Endothelial cell of umbilical vein (primary cell): ENCODE measurements around the gene PAFAH2. TPM values are rescaled to one million over a fixed set of nuclear protein-coding genes. Genes with fewer than 3 reads are reported as not detected.

Experiments used
- BruUV-seq: library from RNA; stranded (reverse); fragments of 400-500 nt; replicated peaks from 2 replicates; lab custom pipeline; 2021; lab: Mats Ljungman, UMichigan
- CTCF ChIA-PET: fragments of 300-600, 350-600 bp; sonication (Branson Sonifier 250); formaldehyde crosslinking; loops from one replicate; lab custom pipeline; 2021; ENCODE audit warnings: antibody characterized with exemption, inconsistent platforms; lab: Charles Lee
- POLR2A ChIA-PET: fragments of 300-600, 350-600 bp; sonication (Branson Sonifier 250); formaldehyde crosslinking; loops from one replicate; lab custom pipeline; 2021; ENCODE audit warnings: antibody characterized with exemption, inconsistent platforms; lab: Charles Lee
- DNase-seq: peaks from one replicate; pipeline ENCODE4 v3.0.0-alpha.2; 2011; ENCODE audit warnings: low read depth, low spot score
- FAIRE-seq: peaks from 2 replicates; lab custom pipeline; 2011; peaks lifted over from hg19 to GRCh38; lab: Jason Lieb, UNC
- H2AFZ ChIP-seq: 2 replicates; pipeline ENCODE4 v1.6.0; 2012; ENCODE audit warnings: low read depth, low read length, control low read depth, inconsistent platforms
- H3K27ac ChIP-seq: 2 replicates; pipeline ENCODE4 v1.5.1; 2011; ENCODE audit warnings: low read depth, mild to moderate bottlenecking, control low read depth, low read length, moderate library complexity; ENCODE audit not compliant: insufficient read depth
- H3K27me3 ChIP-seq, 2 experiments: 2 replicates each; pipeline versions ENCODE4 v1.6.0 to v1.6.1; 2011; ENCODE audit warnings: low read length in 2 of 2, mixed read lengths in 1 of 2; ENCODE audit not compliant: control insufficient read depth in 2 of 2, insufficient read depth in 2 of 2
- H3K36me3 ChIP-seq, 2 experiments: 2 replicates in 1 of 2; 3 replicates in 1 of 2; pipeline ENCODE4 v1.5.1; 2011; ENCODE audit warnings: low read length in 2 of 2, mild to moderate bottlenecking in 1 of 2, moderate library complexity in 1 of 2; ENCODE audit not compliant: control insufficient read depth in 2 of 2, insufficient read depth in 2 of 2; ENCODE audit errors: extremely low read depth in 1 of 2
- H3K4me1 ChIP-seq: 3 replicates; pipeline ENCODE4 v1.5.1; 2011; ENCODE audit warnings: mild to moderate bottlenecking, low read length; ENCODE audit not compliant: control insufficient read depth, insufficient read depth; ENCODE audit errors: extremely low read depth
- H3K4me2 ChIP-seq: 2 replicates; pipeline ENCODE4 v1.6.1; 2011; ENCODE audit warnings: low read length, control low read depth, mixed read lengths; ENCODE audit not compliant: insufficient read depth
- H3K4me3 ChIP-seq, 3 experiments: fragments of 200-600 bp in 1 of 3; sonication (generic), shearing (Covaris generic) in 1 of 3; replicated peaks in 1 of 3; 2 replicates each; pipeline ENCODE4 v1.5.1; 2011 to 2016; ENCODE audit warnings: control low read depth in 3 of 3, low read length in 3 of 3, mild to moderate bottlenecking in 2 of 3, inconsistent platforms in 1 of 3, low read depth in 1 of 3, moderate library complexity in 1 of 3; ENCODE audit not compliant: insufficient read depth in 1 of 3
- H3K79me2 ChIP-seq: 2 replicates; pipeline ENCODE4 v1.6.0; 2012; ENCODE audit warnings: low read length, inconsistent platforms; ENCODE audit not compliant: control insufficient read depth, insufficient read depth
- H3K9ac ChIP-seq: replicated peaks from 2 replicates; pipeline ENCODE3; 2011; ENCODE audit warnings: low read length, control low read depth; ENCODE audit not compliant: insufficient read depth; ENCODE audit errors: extremely low read depth
- H3K9me1 ChIP-seq: replicated peaks from 3 replicates; pipeline ENCODE4 v1.6.0; 2011; ENCODE audit warnings: mild to moderate bottlenecking, low read length; ENCODE audit not compliant: control insufficient read depth, insufficient read depth; ENCODE audit errors: extremely low read depth
- H3K9me3 ChIP-seq: replicated peaks from 2 replicates; pipeline ENCODE4 v1.5.1; 2012; ENCODE audit warnings: low read length, inconsistent platforms; ENCODE audit not compliant: control insufficient read depth, insufficient read depth
- H4K20me1 ChIP-seq: replicated peaks from 2 replicates; pipeline ENCODE3; 2011; ENCODE audit warnings: mild to moderate bottlenecking, low read length; ENCODE audit not compliant: control insufficient read depth, insufficient read depth; ENCODE audit errors: extremely low read depth
- CTCF ChIP-seq, 2 donors: IDR thresholded peaks; 1 replicate in 1 of 2; 2 replicates in 1 of 2; pipeline ENCODE4 v1.5.1; 2011; ENCODE audit warnings: low read length in 2 of 2, mild to moderate bottlenecking in 2 of 2, moderate library complexity in 2 of 2, control low read depth in 1 of 2, inconsistent platforms in 1 of 2, low read depth in 1 of 2; ENCODE audit not compliant: insufficient read depth in 1 of 2; ENCODE audit errors: extremely low read depth in 1 of 2
- EZH2 ChIP-seq: IDR thresholded peaks from 2 replicates; pipeline ENCODE4 v1.6.1; 2012; ENCODE audit warnings: borderline replicate concordance, low read depth, mild to moderate bottlenecking, moderate library complexity, low read length, inconsistent platforms; ENCODE audit not compliant: severe bottlenecking
- FOS ChIP-seq: IDR thresholded peaks from 2 replicates; pipeline ENCODE4 v1.6.1; 2011; ENCODE audit warnings: mild to moderate bottlenecking, low read length, moderate library complexity, borderline replicate concordance; ENCODE audit not compliant: insufficient read depth
- GATA2 ChIP-seq: IDR thresholded peaks from 2 replicates; pipeline ENCODE4 v1.7.0; 2011; ENCODE audit warnings: low read depth, mild to moderate bottlenecking, moderate library complexity, mixed read lengths, low read length; ENCODE audit not compliant: insufficient read length, insufficient read depth
- JUN ChIP-seq: IDR thresholded peaks from 2 replicates; pipeline ENCODE4 v1.6.1; 2011; ENCODE audit warnings: borderline replicate concordance, low read depth; ENCODE audit not compliant: insufficient read length, insufficient read depth
- POLR2A ChIP-seq: IDR thresholded peaks from 2 replicates; pipeline ENCODE4 v1.6.1; 2012; ENCODE audit warnings: low read depth, mild to moderate bottlenecking, control low read depth, low read length
- POLR2AphosphoS5 ChIP-seq: IDR thresholded peaks from 2 replicates; pipeline ENCODE4 v1.6.1; 2012; ENCODE audit warnings: low read depth, mild to moderate bottlenecking, control low read depth, low read length, moderate library complexity; ENCODE audit not compliant: insufficient read depth
- dilution Hi-C: fragments of 300-500 bp; cut with MboI; formaldehyde crosslinking; loops from one replicate; pipeline ENCODE4 v1.15.0; 2019; ENCODE audit warnings: low sequenced_read_pairs; ENCODE audit not compliant: extremely low pct_ligation_motif_present
- intact Hi-C: fragments of 100-400 bp; cut with micrococcal nuclease; formaldehyde crosslinking; loops from one replicate; pipeline ENCODE4 v1.10.0; 2022
- polyA plus RNA-seq, 4 experiments: library from polyadenylated mRNA; depleted of rRNA in 3 of 4; stranded (reverse) in 3 of 4; unstranded in 1 of 4; fragments of >200 nt; gene quantifications; 2 replicates each; pipeline versions ENCODE4 v1.2.1 to v1.2.3, GENCODE V29; 2011 to 2012; ENCODE audit warnings: missing spikeins in 1 of 4
- total RNA-seq: library from RNA; stranded (reverse); gene quantifications from 2 replicates; pipeline ENCODE4 v1.2.3, GENCODE V29; 2021

The PAFAH2 gene
- total and polyA plus RNA-seq, 2 donors (not counting 3 experiments of a cell fraction or from before 2014, with no cell fraction given) = 6.0 to 6.9 TPM

DNA sequence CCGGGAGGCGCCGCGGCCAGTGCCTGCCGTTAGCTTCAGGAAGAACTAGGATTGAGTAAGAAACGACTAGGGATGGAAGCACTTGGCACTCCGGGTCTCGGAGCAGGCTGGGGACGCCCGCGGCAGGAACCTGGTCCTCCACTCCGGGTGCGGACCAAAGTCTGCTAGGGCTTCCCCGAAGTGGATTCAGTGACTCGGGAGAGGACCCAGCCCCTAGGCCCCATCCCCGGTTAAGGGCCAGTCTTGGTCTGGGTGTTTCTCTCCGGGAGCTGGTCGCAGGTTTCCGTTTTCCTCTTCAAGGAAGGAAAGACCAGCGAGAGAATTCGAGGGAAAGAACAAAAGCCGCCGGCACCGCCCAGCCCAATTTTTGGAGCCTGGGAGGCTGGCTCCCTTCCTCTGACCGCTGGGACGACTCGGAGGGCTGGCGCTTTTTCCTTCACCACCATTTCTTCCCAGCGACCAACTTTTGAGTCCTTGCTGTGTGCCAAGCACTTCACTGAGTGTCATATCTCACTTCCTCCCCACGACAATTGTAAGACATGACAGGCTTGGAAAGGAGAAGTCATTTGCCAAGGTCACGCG, 74.8 kb downstream of the PAFAH2 start:
- CTCF ChIA-PET = interaction anchor here (0.8 to 2.2 kb wide), 5 partner anchors 11 to 389 kb away, joined by 3 to 14 read pairs (median 4); partner anchors contain the start of gene PAFAH2

More for the DNA sequence above, 74.8 kb downstream of the PAFAH2 start:
- no peak overlapping the region for H3K27ac ChIP-seq
- dilution Hi-C loops (no loop called here), intact Hi-C loops (loop anchor here (2.0 kb wide), 2 partner anchors 16 to 28 kb away; partner anchors contain the start of gene STMN1)
- H3K79me2 ChIP-seq = no peaks in the 10 kb centered on the region
- H3K9me1 ChIP-seq = no peaks in the 10 kb centered on the region
- peak overlapping the region; percentile 32 for H3K9ac ChIP-seq
- no peaks in the 10 kb centered on the region for H3K9me3 ChIP-seq
- H3K4me2 ChIP-seq = peak overlapping the region; percentile 85
- TF ChIP-seq JUN = no peak
- no peak for TF ChIP-seq CTCF (IDR thresholded peaks at IDR 0.05; ENCODE audit: extremely low read depth in 1 of 2, insufficient read depth in 1 of 2, low read depth in 1 of 2, low read length in 2 of 2)
- TF ChIP-seq POLR2A = no peak
- TF ChIP-seq GATA2 = no peak
- TF ChIP-seq POLR2AphosphoS5 = peak; percentile 27
- no peak for TF ChIP-seq FOS
- no peak for TF ChIP-seq EZH2
- FAIRE-seq (peak; percentile 75), DNase-seq (peak; percentile 31)
- H4K20me1 ChIP-seq = no peaks in the 10 kb centered on the region
- H3K27me3 ChIP-seq = peaks cover 0 to 6% of the 10 kb centered on the region in 2 experiments
- H3K4me3 ChIP-seq = peak overlapping the region; percentile 22 to 49 (median 31)
- POLR2A ChIA-PET = interaction anchor here (0.6 to 0.9 kb wide), 2 partner anchors 18 to 1655 kb away, joined by 3 to 4 read pairs; no protein-coding TSS in a partner anchor
- BruUV-seq = no TSS peak
- H3K36me3 ChIP-seq = no peaks in the 10 kb centered on the region
- H2AFZ ChIP-seq = peak overlapping the region; percentile 97
- peaks cover 18% of the 10 kb centered on the region for H3K4me1 ChIP-seq
